ENCODE measurements around the gene UPF3A.
A peak's percentile ranks its signal among the peaks of the same experiment; 100 is the strongest.
"Not testable (repeated sequence)": the region's sequence is repeated elsewhere in the genome, so short reads cannot be mapped to it uniquely, and the experiment has no call there.

UPF3A gene

DNA sequence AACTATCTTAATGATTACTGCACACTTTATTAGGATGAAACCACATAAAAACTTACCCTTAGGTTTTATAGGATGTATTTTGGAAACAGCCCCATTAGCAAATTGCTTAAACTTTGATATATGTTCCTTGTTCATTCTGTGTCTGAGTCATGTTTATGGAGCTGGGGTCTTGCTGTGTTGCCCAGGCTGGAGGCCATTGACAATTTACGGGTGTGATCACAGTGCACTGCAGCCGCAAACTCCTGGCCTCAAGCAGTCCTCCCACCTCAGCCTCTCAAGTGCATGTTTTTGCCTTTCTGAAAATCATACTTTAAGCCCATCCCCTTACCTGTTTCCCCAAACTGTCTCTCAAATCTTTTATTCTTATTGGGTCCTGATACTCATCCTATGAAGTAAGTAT, 27.7 kb downstream of the UPF3A start:
- no peak for DNase-seq (ENCODE audit: low read depth)

DNA sequence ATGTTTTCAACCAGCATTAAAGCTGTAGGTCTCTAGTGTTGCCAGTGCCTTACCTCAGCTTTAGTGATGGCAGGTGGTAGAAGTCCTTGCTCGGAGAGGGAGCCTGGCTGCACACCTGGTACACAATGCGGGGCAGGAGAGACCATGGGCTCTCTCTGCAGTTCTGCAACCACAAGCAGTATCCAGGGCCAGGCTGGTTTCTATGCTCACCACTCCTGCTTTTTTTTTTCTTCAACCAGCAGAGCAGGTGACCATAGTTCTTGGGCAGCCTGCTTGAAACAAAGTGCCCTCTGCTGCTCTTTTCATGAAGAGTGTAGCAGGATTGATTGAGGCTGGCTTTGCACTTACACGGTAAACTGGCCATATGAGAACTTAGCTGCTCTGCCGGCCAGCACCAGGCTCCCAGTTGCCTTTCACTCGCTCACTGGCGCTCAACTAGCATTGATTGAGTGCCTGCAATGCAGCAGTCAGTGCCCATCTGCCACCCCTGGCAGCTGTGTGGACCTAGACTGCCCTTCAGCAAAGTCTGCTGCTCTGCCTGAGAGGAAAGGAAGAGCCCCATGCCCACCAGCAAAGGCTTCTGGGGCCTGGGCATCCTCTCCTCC, 28.5 kb downstream of the UPF3A start:
- no peak for DNase-seq (ENCODE audit: low read depth)

DNA sequence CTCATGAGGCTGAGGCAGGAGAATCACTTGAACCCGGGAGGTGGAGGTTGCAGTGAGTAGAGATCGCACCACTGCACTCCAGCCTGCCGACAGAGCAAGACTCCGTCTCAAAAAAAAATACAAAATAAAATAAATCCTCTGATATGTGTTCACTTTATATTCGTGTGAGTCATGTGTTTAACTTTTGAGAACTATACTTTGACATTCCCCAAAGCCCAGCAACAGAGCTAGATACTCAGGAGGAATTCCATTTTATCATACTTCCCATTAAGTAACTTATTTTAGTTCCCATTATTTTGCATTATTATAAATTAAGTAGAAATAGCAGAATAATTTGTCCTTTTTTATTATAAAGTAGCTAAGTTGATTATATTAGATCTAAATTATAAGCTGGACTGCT, 29.6 kb downstream of the UPF3A start:
- no peak for DNase-seq (ENCODE audit: low read depth)

DNA sequence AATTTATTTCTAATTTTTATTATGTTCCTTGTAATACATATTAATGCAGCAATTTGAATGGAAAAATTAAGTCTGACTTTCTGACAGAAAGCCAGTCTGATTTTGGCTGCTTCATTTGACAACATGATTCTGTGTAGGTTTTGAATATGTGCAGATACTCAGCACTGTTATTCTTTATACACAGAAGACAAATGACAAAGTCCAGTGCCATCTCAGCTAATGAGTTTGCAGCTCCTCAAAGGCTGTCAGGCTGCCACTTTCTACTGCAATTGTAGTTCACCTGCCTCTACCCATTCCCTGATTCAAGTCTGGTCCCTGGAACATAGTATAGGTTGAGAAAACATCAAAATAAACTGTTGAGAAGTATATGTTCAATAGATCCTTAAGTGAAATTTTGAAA, 30.0 kb downstream of the UPF3A start:
- no peak for DNase-seq (ENCODE audit: low read depth)

DNA sequence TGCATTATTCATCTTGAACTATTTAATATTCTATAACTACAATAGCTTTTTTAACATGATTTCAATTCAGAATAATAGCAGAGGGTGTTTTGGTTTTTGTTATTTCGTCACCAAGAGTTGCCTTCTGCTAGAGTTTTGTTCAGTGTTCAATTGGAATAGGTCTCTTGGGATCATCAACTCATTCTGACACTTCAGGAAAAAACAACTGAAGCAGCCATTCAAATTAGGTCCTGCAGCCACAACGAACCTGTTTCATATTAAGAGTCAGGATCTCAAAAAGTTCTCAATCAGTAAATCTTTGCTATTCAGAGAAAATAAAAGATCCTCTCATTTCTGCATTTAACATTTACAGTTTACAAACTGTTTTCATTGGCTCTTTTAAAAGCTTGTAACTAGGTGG, 30.5 kb downstream of the UPF3A start:
- no peak for DNase-seq (ENCODE audit: low read depth)

DNA sequence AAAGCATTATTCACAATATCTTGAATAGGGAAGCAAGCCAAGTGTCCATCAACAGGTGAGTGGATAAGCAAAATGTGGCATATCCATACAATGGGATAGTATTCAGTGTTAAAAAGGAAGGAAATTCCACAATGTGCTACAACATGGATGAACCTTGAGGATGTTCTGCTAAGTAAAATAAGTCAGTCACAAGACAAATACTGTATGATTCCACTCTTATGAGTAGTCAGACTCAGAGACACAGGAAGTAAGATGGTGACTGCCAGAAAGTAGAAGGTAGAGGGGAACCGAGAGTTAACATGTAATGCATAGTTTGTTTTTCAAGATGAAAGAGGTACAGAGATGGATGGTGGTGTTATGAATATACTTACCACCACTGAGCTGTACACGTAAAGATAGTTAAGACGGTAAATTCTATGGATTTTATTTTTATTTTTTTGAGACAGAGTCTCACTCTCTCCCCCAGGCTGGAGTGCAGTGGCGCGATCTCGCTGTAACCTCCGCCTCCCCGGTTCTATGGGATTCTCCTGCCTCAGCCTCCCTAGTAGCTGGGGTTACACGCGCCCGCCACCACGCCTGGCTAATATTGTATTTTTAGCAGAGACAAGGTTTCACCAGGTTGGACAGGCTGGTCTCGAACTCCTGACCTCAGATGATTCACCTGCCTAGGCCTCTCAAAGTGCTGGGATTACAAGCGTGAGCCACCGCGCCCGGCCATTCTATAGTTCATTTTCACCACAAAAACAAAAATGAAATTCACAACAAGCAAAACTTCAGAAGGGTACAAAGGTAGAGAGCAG, 31.9 kb downstream of the UPF3A start:
- DNase-seq (ENCODE audit: low read depth): no peak

DNA sequence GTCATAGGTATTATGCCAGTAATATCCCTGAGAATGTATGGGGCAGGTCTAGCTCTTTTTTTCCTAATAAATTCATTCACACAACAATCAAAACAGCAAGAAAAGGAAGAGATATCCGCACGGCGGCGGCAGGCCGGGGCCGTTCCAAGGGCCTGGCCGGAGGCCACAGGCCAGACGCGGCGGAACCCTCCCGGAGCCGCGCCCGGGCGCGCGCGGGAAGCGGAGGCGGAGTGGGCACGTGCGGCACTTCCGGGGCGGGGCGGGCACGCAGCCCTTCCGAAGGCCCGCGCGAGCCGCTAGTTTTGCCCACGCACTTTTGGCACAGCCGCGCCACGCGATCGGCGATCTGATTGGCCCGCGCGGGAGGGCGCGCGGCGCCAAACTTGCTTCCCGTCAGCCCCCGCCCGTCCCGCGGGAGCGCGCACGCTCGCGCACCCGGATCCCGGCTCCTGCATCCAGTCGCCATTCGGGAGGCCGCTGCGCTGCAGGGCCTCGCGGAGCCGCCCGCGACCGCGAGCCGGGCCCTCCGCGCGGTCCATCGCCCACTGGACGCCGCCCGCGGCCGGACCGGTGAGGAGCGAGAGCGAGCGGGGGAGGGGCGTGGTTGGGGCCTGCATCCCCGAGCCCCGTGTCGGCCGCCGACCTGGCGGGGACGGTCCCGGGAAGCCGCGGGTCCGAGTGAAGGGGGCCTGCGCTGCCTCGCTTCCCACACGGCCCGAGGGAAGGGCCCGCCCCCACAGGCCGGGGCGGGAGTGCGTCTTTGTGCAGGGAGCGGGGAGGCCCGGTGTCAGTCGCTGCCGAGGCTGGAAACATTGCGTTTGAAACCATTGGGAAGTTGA, 32.9 kb downstream of the UPF3A start, which contains the start of gene CHAMP1:
CHAMP1 (plus strand) TSS at position 430 of the 839 bp plus-strand sequence. CDS start 9,340 bp downstream, outside the sequence.
- DNase-seq (ENCODE audit: low read depth): peak; percentile 91

DNA sequence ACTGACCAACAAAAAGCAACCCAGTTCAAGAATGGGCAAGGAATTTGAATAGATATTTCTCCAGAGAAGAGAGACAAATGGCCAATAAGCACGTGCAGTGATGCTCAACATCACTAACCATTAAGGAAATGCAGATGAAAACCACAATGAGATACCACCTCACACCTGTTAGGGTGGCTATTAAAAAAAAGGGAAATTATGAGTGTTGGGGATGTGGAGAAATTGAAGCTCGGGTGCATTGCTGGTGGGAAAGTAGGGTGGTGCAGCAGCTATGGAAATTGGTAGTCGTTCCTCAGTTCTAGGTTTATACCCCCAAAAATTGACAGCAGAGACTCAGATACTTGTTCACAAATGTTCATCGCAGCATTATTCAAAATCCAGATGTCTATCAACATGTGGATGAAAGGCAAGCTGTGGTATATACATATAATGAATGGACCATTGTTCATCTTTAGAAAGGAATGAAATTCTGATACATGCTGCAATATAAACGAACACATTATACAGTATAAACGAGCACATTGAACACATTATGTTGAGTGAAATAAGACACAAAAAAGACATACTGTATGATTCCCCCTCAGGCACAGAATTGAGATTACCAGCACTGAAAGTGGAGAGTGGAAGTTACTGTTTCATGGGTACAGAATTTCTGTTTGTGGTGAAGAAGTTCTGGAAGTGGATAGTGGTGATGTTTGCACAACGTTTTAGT, 33.8 kb downstream of the UPF3A start:
- no peak for DNase-seq (ENCODE audit: low read depth)

DNA sequence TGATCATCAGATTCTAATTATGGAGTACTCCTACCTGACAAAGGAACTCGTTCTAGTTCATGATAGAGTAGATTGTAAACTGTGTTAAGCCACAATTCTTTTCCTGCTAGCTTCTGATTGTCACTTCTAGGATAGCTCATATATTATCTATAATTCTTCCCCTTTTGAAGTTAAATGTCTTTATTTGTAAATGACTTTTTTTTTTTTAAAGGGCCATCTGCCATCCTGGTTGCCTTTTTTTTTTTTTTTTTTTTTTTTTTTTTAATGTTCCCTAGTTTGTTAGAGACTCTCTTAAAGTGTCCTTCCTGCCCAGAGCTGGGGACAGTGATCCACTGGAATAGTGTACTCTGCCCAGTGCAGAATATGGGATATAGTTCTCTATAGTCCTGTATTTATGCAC, 37.2 kb downstream of the UPF3A start:
- no peak for DNase-seq (ENCODE audit: low read depth)

DNA sequence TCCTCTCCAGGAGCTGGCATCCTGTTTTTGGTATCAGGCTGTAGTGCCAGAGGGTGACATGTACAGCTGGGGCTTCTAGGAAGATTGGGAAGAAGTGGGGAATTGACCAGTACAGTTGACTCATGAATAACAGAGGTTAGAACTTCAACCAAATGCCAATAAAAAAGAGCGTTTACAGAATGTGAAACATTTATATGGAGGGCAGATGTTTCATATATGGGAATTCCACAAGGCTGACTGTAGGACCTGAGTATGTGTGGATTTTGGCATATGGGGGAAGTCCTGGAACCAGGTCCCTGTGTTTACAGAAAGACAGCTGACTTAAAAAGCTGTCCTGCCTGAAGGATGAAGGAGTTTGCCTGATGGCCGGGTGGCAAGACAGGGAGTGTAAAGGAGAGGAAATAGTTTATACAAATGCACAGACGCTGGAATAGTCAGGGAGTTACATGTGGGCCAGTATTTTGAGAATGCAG, 38.1 kb downstream of the UPF3A start:
- no peak for DNase-seq (ENCODE audit: low read depth)

DNA sequence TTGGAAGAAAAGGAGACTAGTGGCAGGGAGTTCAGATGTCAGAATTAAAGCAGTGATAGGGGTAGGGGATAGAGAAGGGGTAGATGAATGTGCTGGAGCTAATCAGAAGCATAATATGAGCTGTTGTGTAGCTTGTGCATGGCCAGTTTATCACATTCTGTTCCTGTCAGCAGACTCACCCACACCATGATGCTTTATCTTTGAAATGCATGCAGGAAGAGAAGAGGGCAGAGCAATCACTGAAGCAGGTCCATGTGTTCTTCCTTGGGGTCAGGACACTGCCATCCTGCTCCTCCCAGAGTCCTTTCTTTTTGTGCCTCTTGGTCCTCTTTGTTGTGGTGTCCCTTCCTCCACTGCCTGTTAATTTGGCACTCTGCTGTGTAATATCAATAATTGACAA, 38.7 kb downstream of the UPF3A start:
- no peak for DNase-seq (ENCODE audit: low read depth)

DNA sequence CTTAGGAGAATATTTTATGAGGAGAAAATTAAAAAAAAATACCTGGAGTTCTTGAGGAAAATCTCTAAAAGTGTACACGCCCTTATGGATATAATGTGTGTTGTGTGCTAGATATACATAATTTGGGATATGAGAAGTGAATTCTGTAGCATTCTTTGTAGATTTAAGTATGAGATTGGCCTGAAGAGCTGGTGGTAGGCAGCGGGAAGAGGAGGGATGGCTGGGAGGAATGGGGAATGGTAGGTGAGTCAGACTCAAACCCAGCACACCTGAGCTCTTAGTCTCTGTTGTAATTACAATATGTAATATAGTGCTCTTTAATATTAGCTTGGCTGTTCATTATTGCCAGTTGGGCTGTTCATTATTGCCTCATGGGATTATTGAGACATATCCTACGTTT, 39.9 kb downstream of the UPF3A start:
- DNase-seq (ENCODE audit: low read depth): no peak

DNA sequence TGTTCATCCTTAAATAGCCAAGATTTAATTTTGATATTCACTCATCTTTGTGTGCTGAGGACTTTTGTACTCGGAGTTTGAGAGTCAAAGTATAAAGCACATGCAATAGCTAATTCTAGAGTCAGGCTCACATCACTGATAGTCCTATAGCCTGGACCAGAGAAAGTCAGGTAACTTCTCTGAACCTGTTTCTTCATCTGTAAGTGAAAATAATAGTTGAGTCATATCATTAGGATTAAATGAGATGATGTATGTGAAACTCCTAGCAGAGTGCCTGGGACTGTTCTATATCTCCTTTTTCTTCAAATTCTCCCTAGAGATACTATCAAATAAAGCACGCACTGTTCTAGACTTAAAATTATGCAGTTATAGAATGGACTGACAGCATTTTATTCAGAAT, 41.9 kb downstream of the UPF3A start:
- DNase-seq (ENCODE audit: low read depth): no peak

DNA sequence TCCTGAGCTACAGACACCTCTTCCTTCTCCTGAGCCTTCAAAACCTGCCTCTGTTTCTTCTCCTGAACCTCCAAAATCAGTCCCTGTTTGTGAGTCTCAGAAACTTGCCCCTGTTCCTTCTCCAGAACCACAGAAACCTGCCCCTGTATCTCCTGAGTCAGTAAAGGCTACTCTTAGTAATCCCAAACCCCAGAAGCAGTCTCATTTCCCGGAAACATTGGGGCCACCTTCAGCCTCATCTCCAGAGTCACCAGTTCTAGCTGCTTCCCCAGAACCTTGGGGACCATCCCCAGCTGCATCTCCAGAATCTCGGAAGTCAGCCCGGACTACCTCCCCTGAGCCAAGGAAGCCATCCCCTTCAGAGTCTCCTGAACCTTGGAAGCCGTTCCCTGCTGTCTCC, 42.9 kb downstream of the UPF3A start:
- DNase-seq (ENCODE audit: low read depth): no peak

DNA sequence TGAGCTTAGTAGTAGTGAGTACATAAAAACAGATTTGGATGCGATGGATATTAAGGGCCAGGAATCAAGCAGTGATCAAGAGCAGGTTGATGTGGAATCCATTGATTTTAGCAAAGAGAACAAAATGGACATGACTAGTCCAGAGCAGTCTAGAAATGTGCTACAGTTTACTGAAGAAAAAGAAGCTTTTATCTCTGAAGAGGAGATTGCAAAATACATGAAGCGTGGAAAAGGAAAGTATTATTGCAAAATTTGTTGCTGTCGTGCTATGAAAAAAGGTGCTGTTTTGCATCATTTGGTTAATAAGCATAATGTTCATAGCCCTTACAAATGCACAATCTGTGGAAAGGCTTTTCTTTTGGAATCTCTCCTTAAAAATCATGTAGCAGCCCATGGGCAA, 44.3 kb downstream of the UPF3A start:
- no peak for DNase-seq (ENCODE audit: low read depth)

DNA sequence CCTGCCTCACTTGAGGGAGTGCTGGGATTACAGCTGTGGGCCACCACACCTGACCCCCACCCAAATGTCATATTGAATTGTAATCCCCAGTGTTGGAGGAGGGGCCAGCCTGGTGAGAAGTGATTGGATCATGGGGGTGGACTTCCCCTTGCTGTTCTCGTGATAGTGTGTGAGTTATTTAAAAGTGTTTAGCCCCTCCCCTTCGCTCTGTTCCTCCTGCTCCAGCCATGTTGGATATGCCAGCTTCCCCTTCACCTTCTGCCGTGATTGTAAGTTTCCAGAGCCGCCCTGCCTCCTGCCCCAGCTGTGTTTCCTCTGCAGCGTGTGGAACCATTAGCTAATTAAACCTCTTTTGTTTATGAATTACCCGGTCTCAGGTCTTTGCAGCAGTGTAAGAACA, 46.6 kb downstream of the UPF3A start:
- DNase-seq (ENCODE audit: low read depth): no peak

DNA sequence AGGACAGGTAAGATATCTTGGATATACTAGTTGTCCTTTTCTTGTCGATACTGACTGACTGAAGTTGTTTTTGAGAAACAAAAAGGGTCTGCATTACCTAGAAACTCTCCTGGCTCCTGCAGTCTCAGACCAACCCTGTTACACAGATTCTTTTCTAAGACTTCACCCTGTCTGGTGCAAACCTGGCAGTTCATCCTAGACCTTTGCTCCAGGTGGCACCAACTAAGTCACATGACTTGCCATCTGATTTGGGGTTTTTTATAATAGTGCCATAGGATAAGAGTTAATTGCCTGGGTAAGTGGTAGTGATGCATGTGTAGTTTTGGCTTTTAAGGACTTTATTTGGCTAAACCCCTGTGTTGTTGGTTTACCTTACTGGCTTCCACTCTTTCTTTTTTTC, 47.2 kb downstream of the UPF3A start:
- DNase-seq (ENCODE audit: low read depth): no peak

DNA sequence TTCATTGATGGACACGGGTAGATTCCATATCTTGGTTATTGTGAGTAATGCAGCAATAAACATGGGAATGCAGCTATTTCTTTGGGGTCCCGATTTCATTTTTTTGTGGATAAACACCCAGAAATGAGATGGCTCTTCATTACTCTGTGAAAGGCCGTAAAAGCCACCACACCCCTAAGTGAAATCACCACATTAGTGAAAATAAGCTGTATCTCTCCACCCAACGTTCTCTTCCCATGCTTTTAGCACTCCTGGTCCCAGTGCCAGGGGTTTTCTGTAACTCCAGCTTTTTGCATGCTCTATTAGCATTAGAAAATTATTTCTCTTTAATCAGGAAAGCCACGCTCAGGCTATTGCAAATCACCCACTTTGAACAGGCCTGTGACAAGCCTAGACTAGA, 48.7 kb downstream of the UPF3A start:
- no peak for DNase-seq (ENCODE audit: low read depth)

DNA sequence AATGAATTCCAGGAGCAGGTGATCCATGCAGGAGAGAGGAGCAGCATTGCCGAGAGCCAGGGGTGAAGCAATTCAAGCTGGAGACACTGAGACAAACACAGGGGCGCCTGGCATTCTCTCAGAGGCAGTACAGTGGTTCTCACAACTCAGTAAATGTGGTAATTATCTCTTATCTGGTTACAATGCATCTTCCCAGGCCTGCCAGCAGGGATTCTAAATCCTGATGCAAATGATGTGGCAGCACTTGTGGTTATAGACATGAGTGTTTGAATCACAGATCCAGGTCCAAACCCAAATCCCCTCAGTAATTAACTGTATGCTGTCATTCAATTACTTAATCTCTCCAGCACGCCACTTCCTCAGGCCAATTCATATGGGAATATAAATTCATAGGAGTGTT, 52.5 kb downstream of the UPF3A start:
- not testable (repeated sequence) for DNase-seq (ENCODE audit: low read depth)

DNA sequence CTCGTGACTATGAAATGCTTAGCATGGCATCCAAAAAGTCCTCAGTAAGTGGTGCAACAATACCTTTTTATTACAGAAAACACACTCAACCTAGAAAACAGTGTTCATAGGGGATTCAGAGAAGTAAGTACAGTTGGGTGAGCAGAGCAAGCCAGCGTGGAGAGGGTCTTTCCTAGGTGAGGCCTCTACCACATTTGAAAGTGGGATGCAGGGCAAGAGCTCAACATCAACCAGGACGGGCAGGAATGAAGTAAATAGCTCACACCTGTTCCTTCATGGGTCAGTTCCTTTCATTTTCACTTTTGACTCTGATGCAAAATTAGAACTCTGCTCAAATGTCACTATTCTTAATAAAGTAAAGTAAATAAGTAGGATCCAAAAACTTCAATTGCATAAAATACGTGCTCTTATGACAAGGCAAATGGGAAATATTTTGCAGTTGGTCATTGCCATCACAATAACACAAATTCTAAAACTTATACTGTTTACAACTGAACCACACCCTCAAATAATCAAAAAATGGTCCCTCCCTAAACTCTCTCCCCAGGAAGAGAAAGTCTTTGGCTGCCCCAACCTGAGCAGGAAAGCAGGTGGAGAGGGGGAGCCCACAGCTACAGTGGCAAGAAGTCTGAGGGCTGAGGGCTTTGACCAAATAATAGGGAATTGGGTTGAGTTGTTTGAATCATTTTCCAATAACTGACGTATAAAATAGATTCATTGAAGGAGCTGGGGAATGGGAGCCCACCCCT, 53.1 kb downstream of the UPF3A start:
- DNase-seq (ENCODE audit: low read depth): no peak

DNA sequence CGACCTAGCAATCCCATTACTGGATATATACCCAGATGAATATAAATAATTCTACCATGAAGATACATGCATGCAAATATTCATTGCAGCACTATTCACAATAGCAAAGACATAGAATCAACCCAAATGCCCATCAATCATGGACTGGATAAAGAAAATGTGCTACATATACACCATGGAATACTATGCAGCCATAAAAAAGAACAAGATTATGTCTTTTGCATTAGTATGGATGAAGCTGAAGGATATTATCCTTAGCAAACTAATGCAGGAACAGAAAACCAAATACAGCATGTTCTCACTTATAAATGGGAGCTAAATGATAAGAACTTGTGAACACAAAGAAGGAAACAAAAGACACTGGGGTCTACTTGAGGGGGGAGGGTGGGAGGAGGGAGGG, 55.1 kb downstream of the UPF3A start:
- DNase-seq (ENCODE audit: low read depth): not testable (repeated sequence)

Data from stimulated activated CD8-positive, alpha-beta memory T cell treated with anti-CD3 and anti-CD28 coated beads, Interleukin-4, amount 100 ng/mL, for 24 hours (primary cell).